Esophagus muscularis mucosa (tissue), 4 donors: ENCODE results near the gene MAP2K2. TPM values are rescaled to one million over a fixed set of nuclear protein-coding genes. Genes with fewer than 3 reads are reported as not detected.
A peak's percentile ranks its signal among the peaks of the same experiment; 100 is the strongest.

Experiments
- DNase-seq: peaks from one replicate; pipeline ENCODE4 v3.0.0-alpha.2; 2017; ENCODE audit errors: extremely low spot score
- H3K27ac ChIP-seq, 4 donors: fragments of 200-600 bp; sonication (generic); replicated peaks in 1 of 4; 1 replicate in 3 of 4; 2 replicates in 1 of 4; pipeline ENCODE4 v1.5.1; 2016 to 2019; ENCODE audit warnings: mild to moderate bottlenecking in 1 of 4
- H3K27me3 ChIP-seq, 4 donors: fragments of 200-600 bp; sonication (generic); one replicate each; pipeline versions ENCODE4 v1.5.1 to v1.6.0; 2016 to 2019
- H3K36me3 ChIP-seq, 4 donors: fragments of 200-600 bp; sonication (generic); one replicate each; pipeline ENCODE4 v1.5.1; 2016 to 2019
- H3K4me1 ChIP-seq, 4 donors: fragments of 200-600 bp; sonication (generic); one replicate each; pipeline ENCODE4 v1.5.1; 2016 to 2019
- H3K4me3 ChIP-seq, 4 donors: fragments of 200-600 bp; sonication (generic); 1 replicate in 2 of 4; 2 replicates in 2 of 4; pipeline ENCODE4 v1.5.1; 2016 to 2019; ENCODE audit warnings: mild to moderate bottlenecking in 4 of 4, moderate library complexity in 1 of 4
- H3K9me3 ChIP-seq, 4 donors: fragments of 200-600 bp; sonication (generic); 1 replicate in 3 of 4; 2 replicates in 1 of 4; pipeline ENCODE4 v1.5.1; 2016 to 2019
- CTCF ChIP-seq, 3 experiments: fragments of 200-600 bp in 2 of 3; fragments of 450-650 bp in 1 of 3; sonication (generic) in 2 of 3; IDR thresholded peaks; one replicate each; pipeline ENCODE4 v1.5.1; 2017 to 2019; ENCODE audit warnings: antibody characterized with exemption in 3 of 3, mild to moderate bottlenecking in 2 of 3, moderate library complexity in 1 of 3
- EP300 ChIP-seq: sonication (generic); formaldehyde crosslinking; IDR thresholded peaks from one replicate; pipeline ENCODE4 v1.6.1; 2017; ENCODE audit warnings: antibody characterized with exemption
- POLR2A ChIP-seq: fragments of 450-650 bp; IDR thresholded peaks from one replicate; pipeline ENCODE4 v1.6.1; 2017; ENCODE audit warnings: antibody characterized with exemption, moderate library complexity, mild to moderate bottlenecking, low read depth
- POLR2AphosphoS5 ChIP-seq, 2 donors: sonication (generic); formaldehyde crosslinking; IDR thresholded peaks; one replicate each; pipeline ENCODE4 v1.6.1; 2017; ENCODE audit warnings: antibody characterized with exemption in 2 of 2
- WGBS: methylation state at CpG from one replicate; pipeline ENCODE4 v1.1.5; 2018; 5-methylcytosine and 5-hydroxymethylcytosine counted together
- intact Hi-C: fragments of 100-400 bp; cut with DNase I; formaldehyde crosslinking; loops from one replicate; pipeline ENCODE4 v1.15.1; 2023
- total RNA-seq, 4 donors: library from RNA; depleted of rRNA; stranded (reverse); fragments of >200 nt; gene quantifications; one replicate each; pipeline versions ENCODE4 v1.1.0 to v1.2.1, GENCODE V29; 2016

Gene MAP2K2
- total RNA-seq, 4 donors from 2014 or later, result 59.0 to 145 (median 101) TPM

DNA sequence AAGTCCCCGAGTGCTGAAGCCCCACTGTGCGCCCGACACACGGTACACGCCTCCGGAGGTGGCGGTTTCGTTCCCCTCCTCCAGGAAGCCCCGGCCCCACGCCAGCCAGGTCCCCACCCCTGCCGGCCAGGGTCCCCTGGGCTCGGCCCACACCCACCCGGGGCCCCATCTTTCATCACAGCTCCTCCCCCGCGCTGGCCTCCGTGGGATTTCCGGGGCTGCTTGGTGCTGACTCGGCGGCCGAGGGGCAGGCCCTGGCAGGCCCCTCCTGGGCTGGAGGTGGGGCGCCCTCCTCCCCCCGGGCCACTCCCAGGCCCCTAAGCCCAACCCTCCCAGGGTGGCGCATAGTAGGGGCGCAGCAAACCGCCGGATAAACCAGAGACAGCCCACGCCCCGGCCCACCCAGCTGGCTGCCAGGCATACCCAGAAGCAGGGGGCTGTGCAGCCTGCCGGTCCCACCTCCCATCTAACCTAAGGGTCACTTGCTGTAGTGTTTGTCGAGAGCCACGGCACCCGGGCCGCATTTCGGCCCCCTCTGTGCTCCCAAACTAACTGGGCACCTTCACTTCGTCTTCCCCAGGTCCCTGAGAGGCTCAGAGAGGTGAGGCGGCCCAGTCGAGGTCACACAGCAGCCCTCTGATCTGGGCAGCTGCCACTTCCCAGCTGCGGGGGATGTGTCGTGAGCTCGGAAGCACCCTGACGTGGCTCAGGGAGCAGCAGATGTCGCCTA is 63.9 kb downstream of the MAP2K2 start:
- 60% methylated on average over 21 of the region's 42 CpGs for WGBS
- H3K27me3 ChIP-seq, result no peaks in the 10 kb centered on the region
- H3K4me3 ChIP-seq, result peak overlapping the region; percentile 48 to 100 (median 94)
- H3K27ac ChIP-seq, result peak overlapping the region; percentile 97 to 99 (median 98)
- H3K9me3 ChIP-seq, result no peaks in the 10 kb centered on the region
- peaks cover 69 to 91% (median 82%) of the 10 kb centered on the region in 4 donors for H3K4me1 ChIP-seq
- peaks cover under 1 to 22% (median 18%) of the 10 kb centered on the region in 4 donors for H3K36me3 ChIP-seq
- intact Hi-C loops, result loop anchor here (5.0 kb wide), 1 partner anchor 43 kb away; no protein-coding TSS in a partner anchor
- no peak for DNase-seq
- TF ChIP-seq POLR2AphosphoS5 (IDR thresholded peaks at IDR 0.05) (no peak), EP300 (no peak), POLR2A (no peak), CTCF (IDR thresholded peaks at IDR 0.05) (no peak)

DNA sequence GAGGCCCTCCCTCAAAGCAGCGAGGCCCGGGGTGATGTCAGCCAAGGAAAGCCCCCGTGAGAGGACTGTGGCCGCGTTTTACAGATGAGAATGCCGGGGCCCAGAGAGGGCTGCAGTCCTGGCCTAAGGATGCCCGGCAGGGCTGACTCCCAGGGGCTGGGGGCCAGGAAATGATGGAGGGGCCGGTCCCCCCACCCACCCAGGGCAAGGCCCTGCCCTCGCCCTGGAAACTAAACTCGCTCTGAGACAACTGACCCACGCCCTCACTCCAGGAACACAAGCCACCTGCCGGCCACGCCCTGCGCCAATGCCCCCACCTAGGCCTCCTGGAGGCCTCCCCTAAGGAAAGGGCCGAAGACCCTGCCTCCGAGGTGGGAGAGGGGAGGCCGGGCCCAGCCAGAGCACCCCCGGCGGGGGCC is 64.5 kb downstream of the MAP2K2 start:
- Histone ChIP-seq H3K9me3 (no peaks in the 10 kb centered on the region), H3K27me3 (no peaks in the 10 kb centered on the region), H3K4me1 (peaks cover 69 to 95% (median 86%) of the 10 kb centered on the region in 4 donors), H3K36me3 (peaks cover 6 to 28% (median 24%) of the 10 kb centered on the region in 4 donors), H3K27ac (peak overlapping the region; percentile 97 to 99 (median 98)), H3K4me3 (peak overlapping the region; percentile 48 to 100 (median 94))
- no peak for TF ChIP-seq CTCF (IDR thresholded peaks at IDR 0.05)
- no peak for TF ChIP-seq POLR2AphosphoS5 (IDR thresholded peaks at IDR 0.05)
- no peak for TF ChIP-seq POLR2A
- TF ChIP-seq EP300, result no peak
- intact Hi-C loops, result loop anchor here (5.0 kb wide), 1 partner anchor 42 kb away; no protein-coding TSS in a partner anchor
- 60% methylated on average over 8 of the region's 19 CpGs for WGBS
- no peak for DNase-seq

- no peak for TF ChIP-seq EP300
- no peak for TF ChIP-seq POLR2AphosphoS5 (IDR thresholded peaks at IDR 0.05)
- no peak for TF ChIP-seq CTCF (IDR thresholded peaks at IDR 0.05)
- TF ChIP-seq POLR2A, result no peak
- intact Hi-C loops, result loop anchor here (5.0 kb wide), 1 partner anchor 42 kb away; no protein-coding TSS in a partner anchor
- H3K36me3 ChIP-seq, result peaks cover 12 to 34% (median 30%) of the 10 kb centered on the region in 4 donors
- DNase-seq, result no peak
- H3K4me3 ChIP-seq, result peak overlapping the region; percentile 48 to 100 (median 94)
- H3K4me1 ChIP-seq, result peaks cover 69 to 96% (median 87%) of the 10 kb centered on the region in 4 donors
- H3K27ac ChIP-seq, result peak overlapping the region; percentile 97 to 99 (median 98)
- 30% methylated on average over 13 of the region's 30 CpGs for WGBS
- no peaks in the 10 kb centered on the region for H3K9me3 ChIP-seq
- no peaks in the 10 kb centered on the region for H3K27me3 ChIP-seq
Measured at GRCh38 chr19:4058693-4059452, 65.0 kb downstream of the MAP2K2 start.

- H3K27me3 ChIP-seq, result no peaks in the 10 kb centered on the region
- peaks cover 72 to 96% (median 87%) of the 10 kb centered on the region in 4 donors for H3K4me1 ChIP-seq
- peak overlapping the region; percentile 48 to 100 (median 94) for H3K4me3 ChIP-seq
- H3K9me3 ChIP-seq, result no peaks in the 10 kb centered on the region
- 26% methylated on average over 10 of the region's 22 CpGs for WGBS
- H3K27ac ChIP-seq, result peak overlapping the region; percentile 97 to 99 (median 98)
- peak; percentile 97 for DNase-seq
- TF ChIP-seq EP300 (no peak), POLR2AphosphoS5 (IDR thresholded peaks at IDR 0.05) (peak; percentile 65 to 85), POLR2A (no peak), CTCF (IDR thresholded peaks at IDR 0.05) (peak in 2 of 3 experiments; percentile 5 to 20)
- intact Hi-C loops, result loop anchor here (5.0 kb wide), 1 partner anchor 41 kb away; no protein-coding TSS in a partner anchor
- H3K36me3 ChIP-seq, result peaks cover 20 to 38% (median 33%) of the 10 kb centered on the region in 4 donors
Measured at GRCh38 chr19:4057931-4058692, 65.8 kb downstream of the MAP2K2 start.
